HG03432 (cell line): ENCODE measurements around the gene CPT1C.

Experiments used
- ATAC-seq: cut with Tn5 transposase; IDR thresholded peaks from one replicate; pipeline ENCODE4 v1.9.1; 2021; ENCODE audit warnings: mild to moderate bottlenecking, moderate library complexity; ENCODE audit not compliant: unreplicated experiment

The CPT1C gene

DNA sequence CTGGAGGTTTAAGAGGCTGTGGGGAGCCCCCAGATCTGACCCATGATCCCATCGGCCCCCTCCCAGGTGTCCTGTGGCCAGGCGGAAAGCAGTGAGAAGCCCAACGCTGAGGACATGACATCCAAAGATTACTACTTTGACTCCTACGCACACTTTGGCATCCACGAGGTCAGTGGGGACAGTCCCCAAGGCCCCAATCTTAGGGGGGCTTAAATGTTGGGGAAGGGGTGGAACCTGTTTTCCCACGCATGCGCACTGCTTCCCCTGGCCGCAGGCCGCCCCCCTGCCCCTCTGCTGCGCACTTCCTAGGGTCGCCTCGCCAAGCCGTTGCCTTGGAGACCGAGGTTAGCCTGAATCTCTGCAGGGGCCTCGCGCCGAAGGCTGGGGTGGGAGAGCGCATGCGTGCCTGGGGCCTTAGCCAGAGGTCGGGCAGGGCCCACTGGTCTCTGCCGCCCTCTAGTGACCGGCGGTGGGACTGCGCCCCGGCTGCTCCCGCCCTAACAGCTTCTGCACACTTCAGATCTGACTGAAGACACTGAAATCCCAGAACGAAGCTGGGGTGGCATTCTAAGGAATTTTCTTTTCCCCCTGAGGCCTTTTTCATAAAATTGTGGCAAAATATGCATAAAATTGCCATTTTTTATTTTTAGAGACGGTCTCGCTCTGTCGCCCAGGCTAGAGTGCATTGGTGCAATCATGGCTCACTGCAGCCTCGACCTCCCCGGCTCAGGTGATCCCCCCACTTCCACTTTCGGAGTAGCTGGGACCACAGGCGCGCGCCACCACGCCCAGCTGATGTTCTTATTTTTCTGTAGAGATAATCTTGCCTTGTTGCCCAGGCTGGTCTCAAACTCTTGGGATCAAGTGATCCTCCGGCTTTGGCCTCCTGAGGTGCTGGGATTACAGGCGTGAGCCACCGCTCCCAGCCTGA is 10.2 kb upstream of the CPT1C start:
- ATAC-seq = no peak

DNA sequence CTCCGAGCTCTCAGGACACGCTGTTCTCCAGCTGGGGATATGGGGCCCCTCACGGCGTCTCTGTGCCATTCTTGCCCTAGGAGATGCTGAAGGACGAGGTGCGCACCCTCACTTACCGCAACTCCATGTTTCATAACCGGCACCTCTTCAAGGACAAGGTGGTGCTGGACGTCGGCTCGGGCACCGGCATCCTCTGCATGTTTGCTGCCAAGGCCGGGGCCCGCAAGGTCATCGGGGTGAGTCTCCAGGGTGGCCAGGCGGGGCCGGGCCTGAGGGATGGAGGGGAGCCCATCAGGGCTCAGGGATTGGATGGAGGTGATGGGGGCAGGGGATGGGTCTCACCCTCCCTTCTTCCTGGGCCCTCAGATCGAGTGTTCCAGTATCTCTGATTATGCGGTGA is 9.1 kb upstream of the CPT1C start:
- ATAC-seq = no peak

DNA sequence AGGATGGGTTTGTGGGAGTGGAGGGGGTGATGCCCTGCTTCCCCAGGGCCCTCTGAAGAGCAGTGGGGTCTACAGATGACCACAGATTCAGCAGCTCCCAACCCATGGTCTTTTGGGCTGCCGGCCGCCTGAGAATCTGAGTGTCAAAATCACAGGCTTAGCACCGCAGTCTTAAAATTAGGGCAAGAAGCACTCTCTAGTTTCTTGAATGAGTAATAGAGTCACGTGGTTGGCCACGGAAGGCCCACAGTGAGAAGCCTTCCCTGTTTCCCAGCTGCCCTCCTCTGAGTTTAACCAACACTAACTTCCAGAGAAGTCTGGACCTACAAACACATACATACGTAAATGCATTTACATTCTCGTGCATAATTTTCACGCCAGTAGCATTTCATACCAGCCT is 8.6 kb upstream of the CPT1C start:
- ATAC-seq = no peak

DNA sequence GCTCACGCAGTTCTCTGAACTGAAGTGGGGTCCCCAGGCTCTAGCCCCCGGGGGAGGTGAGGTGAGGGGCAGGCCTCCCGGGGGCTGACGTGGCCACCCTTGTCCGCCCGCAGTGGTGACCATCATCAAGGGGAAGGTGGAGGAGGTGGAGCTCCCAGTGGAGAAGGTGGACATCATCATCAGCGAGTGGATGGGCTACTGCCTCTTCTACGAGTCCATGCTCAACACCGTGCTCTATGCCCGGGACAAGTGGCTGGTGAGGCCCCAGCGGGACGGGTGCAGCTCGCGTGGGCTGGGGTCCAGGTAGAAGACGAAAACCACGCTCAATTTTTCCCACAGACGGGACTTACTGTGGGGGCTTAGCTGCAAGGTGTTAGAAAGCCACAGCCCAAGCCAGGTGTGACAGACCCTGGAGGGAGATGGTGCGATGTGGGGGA is 7.1 kb upstream of the CPT1C start:
- ATAC-seq = no peak

DNA sequence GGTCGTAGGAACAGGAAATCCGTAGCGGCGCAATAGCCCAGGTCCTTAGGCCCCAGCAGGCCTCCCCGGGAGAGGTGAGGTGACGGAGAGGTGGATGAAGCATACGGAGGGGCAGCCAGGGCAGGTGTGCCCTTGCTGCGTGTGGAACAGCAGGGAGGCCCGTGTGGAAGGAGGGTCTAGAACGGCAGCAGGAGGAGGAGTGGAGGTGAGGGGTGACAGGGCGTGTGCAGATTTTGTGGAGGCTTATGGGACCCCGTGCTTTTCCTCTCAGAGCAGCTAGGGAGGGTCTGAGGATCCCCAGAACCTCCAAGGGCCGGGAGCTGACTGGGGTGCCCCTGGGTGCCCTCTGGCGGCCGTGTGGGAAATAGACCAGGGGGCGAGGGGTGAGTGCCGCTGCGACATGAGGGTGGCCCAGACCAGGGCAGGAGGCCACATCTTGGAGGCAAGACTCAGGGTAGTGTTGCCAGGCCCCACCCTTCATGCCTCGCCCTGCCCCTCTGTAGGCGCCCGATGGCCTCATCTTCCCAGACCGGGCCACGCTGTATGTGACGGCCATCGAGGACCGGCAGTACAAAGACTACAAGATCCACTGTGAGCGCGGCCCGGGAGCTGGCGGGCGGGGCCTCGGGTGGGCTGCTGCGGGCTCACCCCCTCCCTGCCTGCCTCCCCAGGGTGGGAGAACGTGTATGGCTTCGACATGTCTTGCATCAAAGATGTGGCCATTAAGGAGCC is 6.5 kb upstream of the CPT1C start:
- no peak for ATAC-seq

DNA sequence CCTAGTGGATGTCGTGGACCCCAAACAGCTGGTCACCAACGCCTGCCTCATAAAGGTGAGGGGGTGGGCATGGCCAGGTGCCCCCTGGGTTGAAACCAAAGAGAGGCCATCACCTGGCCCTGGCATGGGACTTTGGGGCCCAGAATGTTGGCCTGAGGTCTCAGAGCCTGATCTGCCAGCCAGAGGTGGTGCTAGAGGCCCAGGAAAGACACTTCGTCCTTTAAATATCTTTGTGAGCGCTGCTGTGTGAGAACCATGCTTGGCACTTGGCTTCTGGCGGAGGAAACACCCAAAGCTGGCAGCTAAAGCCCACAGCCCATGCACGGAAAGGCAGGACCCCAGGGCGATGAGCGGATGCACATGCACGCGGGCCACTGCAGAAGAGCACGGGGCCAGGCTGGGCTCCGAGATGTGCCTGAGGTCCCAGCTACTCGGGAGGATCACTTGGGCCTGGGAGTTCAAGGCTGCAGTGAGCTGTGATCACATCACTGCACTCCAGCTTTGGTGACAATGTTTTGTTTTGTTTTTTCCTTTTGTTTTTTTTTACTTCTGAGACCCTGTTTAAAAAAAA is 5.8 kb upstream of the CPT1C start:
- no peak for ATAC-seq

DNA sequence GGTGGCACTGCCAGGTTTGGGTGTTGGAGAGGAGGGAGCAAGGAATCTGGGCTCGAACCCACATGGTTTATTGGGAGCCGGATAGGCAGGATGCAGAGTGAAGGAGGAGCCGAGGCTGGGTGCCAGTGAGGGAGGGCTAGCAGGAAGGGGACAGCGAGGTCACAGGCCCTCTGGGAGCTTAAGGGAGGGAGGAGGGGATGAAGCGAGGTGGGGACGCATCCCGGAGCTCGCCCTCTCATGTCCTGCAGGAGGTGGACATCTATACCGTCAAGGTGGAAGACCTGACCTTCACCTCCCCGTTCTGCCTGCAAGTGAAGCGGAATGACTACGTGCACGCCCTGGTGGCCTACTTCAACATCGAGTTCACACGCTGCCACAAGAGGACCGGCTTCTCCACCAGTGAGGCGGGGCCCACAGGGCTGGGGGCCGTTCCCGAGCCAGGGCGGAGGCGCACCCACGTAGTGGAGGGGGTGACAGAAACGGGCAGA is 5.0 kb upstream of the CPT1C start:
- ATAC-seq = no peak

DNA sequence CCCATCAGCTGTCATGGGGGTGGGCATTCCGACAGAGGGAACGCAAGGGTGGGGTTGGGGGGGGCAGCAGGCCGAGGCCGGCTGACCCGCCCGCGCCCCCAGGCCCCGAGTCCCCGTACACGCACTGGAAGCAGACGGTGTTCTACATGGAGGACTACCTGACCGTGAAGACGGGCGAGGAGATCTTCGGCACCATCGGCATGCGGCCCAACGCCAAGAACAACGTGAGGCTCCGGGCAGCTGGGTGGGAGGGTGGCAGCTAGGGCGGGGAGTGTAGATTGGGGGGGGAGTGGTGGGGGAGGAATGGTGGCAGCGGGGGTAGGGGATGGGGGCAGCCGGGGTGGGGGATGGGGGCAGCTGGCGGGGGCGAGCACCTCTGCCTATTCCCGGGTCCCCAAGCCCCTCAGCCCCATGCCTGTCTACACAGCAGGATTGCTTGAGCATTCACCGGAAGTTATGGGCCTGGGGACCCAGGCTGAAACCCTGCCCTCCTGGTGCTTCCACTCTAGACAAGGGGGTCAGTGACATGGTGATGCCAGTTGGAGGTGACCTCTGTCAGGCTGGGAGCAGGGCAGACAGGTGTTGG is 4.3 kb upstream of the CPT1C start:
- no peak for ATAC-seq

DNA sequence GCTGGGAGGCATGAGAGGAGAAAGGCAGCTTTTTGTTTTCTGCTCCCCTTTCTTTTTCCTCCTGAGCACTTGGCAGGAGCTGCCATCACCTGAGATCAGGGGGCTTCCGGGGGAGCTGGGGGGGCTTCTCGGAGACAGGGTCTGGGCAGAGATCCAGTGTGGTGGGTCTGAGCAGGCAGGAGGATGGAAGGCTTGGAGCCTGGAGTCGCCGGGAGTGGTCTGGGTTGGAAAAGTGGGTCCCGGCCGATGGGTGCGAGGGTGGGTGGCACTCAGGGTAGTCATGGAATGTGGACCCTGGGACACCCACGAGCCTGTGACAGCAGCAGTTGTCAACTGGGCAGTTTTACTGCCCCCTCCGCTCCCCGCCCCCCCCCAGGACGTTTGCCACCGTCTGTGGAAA is 3.8 kb upstream of the CPT1C start:
- ATAC-seq = no peak

DNA sequence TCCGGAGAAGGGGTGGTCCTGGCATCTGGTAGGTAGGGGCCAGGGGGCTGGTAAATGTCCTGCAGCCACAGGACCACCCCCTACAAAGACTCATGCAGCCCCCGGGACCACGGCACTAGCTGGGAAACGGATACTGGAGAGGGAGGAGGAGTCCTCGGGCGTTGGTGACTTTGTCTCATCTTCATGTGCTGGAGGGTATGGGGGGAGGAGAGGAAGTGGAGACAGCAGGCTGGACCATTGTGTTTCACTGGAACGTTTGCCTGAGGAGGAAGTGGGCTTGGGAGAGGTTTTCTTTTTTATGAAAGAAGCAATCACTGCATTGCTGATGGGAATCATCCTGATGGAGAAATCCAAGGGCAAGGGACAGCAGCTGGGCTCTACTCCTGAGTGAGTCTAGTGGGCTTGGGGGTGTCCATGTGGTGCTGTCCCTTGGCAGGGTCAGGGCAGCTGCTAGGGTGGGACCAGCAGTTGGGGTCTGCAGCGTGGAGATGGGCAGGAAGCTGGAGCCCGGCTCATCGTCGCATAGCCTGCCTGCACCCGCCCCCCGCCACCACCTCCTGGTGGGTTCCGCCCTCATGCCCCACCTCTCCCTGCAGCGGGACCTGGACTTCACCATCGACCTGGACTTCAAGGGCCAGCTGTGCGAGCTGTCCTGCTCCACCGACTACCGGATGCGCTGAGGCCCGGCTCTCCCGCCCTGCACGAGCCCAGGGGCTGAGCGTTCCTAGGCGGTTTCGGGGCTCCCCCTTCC is 3.2 kb upstream of the CPT1C start:
- ATAC-seq = no peak

DNA sequence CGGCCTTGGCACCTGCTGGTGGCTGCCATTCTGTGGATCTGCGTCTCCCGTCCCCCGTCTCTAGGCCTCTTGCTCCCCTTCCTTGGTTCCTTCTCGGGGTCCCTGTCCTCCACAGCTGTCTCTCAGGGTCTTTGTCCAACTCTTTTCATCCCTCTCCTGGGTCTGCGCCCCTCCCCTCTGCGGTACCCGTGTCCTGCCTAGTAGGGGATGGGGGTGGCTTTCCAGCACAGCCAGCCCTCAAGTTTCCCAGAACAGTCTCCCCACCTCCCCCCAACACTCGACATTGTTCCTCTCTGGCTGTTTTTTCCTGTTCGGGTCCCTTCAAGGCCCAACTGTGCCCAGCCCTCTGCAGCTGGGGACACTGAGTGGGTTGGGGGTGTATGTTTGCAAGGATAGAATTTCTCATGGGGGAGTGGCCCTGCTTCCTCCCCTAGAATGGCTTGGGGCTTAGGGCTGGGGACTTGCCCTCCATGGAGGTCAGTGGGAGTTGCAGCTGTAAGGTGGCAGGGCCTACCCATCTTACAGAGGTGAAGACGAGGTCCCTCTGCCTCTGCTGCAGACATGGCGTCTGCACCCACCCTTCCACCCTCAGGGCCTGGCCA is 2.3 kb upstream of the CPT1C start:
- ATAC-seq = no peak

DNA sequence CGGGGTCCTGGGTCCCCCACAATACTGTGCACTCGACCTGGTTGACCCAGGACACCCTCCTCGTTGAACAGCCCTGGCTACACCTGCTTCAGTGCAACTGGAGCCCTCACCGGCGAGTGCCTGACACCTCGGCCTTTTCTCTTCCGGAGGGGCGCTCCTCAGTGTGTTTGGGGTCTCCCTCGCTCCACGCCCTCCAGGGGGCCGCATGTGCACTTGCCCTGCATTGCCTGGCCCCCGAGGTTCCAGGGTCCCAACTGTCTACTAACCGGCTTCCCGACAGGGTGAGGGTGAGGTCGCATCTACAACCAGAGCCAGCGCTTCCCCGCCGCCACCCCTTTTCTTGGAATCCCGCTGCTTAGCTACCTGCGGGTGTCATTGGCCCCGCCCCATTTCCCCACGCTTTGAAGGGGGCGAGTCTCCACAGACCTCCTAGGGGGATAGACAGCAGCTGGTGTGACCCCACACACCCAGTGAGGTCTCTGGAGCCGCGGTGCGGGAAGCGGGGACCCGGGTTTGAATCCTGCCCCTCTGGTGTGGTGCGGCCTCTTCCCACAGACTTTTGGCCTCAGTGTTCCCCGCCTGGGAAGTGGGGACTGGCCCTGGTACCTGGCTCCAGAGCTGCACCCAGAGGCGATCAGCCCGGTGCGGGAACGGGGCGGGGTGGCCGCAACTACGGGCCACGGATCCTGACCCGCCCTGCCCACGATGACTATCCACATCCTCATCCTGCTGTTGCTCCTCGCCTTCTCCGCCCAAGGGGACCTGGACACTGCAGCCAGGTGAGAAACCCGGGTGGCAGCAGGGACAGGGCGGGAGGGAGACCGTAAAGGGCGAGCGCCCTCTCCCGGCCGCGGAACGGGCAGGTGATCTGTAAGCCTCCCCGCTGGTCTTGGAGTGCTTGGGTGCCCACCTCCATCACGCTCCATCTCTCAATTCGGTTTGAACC is 1.5 kb upstream of the CPT1C start, which contains the start of gene ADM5:
ADM5 (plus strand) TSS at position 462 of the 946 bp plus-strand sequence; CDS start at position 706, 244 bp downstream.
- ATAC-seq = no peak

DNA sequence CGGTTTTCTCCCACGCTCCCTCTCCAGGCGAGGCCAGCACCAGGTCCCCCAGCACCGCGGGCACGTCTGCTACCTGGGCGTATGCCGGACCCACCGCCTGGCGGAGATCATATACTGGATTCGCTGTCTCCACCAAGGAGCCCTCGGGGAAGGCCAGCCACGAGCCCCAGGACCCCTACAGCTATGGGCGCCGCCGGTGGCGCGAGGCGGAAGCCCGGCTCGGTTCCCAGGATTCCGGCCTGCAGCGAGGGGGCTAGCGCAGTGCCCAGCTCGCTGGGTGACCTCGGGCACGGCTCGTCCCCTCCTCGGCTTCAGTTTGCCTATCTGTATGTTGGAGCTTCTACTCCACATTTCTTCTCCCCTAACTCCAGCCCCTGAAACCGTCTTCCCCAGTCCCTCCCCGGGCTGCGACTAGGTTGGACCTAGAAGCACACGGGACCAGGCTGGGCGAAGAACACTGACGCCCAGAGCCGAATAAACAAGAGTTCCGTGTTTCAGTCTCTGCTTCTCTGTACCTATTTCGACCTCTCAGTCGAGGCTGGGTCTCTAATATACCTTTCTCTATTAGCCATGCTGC is 749 bp upstream of the CPT1C start:
- no peak for ATAC-seq

DNA sequence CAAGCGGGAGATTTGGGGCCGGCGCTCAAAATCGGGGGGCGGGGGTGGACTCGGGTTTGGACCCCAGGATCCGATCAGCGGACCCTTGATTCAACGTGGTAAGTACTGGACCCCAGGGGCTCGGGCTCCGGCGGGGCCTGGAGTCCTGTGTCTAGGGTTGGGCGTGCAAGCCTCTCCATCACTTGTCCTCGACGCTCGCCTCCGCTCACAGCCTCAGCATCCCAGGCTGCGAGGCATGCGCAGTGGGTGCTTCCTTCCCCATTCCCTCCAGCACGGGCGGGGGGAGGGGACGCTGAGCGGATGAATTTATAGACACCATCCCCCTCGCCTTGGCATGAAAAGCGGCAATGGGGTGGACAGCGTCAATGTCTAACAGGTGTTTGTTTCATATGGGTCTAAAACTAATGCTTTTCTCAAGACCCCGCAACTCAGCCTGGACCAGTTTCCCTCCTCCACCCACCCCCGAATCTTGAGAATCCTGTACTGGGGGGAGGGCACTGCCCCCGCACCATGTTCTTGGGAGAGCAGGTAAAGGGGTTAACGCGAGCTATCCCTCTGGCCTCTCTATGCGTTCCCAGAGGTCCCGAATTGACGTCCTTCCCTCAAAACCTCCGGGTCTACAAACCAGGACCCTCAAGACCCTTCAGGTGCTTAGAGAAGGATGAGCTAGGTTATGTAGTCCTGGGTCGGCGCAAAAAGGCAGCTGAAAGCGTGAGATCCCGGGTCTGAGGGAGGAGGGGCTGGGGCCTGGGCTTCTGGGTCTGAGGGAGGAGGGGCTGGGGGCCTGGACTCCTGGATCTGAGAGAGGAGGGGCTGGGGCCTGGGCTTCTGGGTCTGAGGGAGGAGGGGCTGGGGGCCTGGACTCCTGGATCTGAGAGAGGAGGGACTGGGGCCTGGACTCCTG is 579 bp downstream of the CPT1C start:
- no peak for ATAC-seq

DNA sequence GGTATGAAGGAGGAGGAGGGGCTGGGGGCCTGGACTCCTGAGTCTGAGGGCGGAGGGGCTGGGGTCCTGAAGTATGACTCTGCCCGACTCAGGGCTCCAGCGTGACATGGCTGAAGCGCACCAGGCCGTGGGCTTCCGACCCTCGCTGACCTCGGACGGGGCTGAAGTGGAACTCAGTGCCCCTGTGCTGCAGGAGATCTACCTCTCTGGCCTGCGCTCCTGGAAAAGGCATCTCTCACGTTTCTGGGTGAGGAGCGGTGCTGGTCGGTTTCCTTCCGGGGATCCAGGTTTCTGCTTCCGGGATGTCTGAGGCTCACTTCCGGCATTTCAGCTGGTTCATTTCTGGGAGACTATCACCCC is 1.2 kb downstream of the CPT1C start:
- no peak for ATAC-seq

DNA sequence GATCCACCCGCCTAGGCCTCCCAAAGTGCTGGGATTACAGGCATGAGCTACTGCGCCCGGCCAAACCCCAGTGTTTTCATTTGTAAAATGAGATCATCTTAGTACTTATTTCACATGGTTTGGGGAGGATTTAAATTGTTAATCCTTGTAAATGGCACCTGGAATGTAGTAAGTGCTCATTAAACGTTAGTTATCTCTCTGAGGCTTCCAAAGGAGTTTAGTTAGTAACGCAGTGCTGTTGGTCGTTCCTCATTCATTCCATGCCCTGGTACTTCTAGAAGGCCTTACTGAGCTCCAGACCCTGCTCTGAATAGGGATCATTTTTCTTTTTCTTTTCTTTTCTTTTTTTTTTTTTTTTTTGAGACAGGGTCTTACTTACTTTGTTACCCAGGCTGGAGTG is 5.2 kb downstream of the CPT1C start:
- ATAC-seq = no peak

DNA sequence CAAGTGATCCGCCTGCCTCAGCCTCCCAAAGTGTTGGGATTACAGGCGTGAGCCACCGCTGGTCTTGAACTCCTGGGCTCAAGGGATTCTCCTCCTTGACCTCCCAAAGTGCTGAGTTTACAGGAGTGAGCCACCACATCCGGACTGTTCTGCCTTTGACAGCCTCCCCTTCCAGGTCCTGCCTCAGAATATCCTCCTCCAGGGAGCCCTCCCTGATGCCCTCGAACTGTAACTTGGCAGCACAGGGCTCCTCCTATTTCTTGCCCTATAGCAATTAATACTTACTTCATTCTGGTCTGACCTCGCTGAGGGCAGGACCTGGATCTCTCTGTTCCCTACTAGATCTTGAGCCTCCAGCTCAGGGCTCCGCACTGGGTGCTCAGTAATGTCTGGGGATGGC is 5.9 kb downstream of the CPT1C start:
- no peak for ATAC-seq

DNA sequence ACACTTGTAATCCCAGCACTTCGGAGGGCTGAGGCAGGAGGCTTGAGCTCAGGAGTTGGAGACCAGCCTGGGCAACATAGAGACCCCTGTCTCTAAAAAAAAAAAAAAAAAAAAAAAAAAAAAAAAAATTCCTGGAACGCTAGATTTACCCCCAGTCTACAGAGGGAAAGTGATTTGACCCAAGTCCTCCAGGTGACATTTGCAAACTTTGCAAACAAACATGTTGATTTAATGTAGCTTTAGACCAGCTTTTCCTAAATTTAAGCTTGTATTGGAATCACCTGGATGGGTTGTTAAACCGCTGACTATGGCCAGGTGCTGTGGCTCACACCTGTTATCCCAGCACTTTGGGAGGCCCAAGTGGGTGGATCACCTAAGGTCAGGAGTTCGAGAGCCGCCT is 8.4 kb downstream of the CPT1C start:
- ATAC-seq = no peak
